ENCODE results near the gene NUP188. TPM values are rescaled to one million over a fixed set of nuclear protein-coding genes. Genes with fewer than 3 reads are reported as not detected.

The NUP188 gene
- total RNA-seq, 1 donor from 2014 or later = 40.4 TPM

DNA sequence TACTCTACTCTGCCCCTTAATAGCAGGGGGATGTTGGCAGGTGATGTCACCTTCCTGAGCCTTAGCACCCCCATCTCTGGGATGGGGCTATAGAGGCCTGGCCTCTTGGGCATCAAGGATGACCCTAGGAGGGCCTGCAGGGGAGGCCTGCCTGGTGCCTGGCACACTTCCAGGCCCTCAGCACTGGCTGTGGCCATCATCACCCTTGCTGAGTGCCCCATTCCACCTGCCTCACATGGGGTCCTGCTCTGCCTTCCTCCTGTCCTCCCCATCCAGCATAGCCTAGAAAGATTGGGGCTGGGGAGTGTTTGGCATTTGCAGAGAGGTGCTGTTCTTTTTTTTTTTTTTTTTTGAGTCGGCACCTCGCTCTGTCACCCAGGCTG is 44.4 kb upstream of the NUP188 start:
- Mint-ChIP-seq H3K27me3 (ENCODE audit: low read depth, unreplicated experiment) (no peaks in the 10 kb centered on the region), H3K9me3 (ENCODE audit: unreplicated experiment) (no peaks in the 10 kb centered on the region), H3K36me3 (ENCODE audit: low read depth, unreplicated experiment) (peaks cover 16% of the 10 kb centered on the region), H3K4me1 (ENCODE audit: low read depth, unreplicated experiment) (peaks cover 10% of the 10 kb centered on the region), H3K27ac (ENCODE audit: unreplicated experiment) (peak overlapping the region; percentile 41), H3K4me3 (ENCODE audit: unreplicated experiment) (no peak overlapping the region)
- peaks cover 7% of the 10 kb centered on the region for H3K4me1 ChIP-seq (ENCODE audit: insufficient read depth, low read length)
- peaks cover 49% of the 10 kb centered on the region for H4K20me1 ChIP-seq (ENCODE audit: insufficient read depth, low read length)
- no peak overlapping the region for H2AFZ ChIP-seq (ENCODE audit: low read depth, low read length)
- TF ChIP-seq, protein P1, sequence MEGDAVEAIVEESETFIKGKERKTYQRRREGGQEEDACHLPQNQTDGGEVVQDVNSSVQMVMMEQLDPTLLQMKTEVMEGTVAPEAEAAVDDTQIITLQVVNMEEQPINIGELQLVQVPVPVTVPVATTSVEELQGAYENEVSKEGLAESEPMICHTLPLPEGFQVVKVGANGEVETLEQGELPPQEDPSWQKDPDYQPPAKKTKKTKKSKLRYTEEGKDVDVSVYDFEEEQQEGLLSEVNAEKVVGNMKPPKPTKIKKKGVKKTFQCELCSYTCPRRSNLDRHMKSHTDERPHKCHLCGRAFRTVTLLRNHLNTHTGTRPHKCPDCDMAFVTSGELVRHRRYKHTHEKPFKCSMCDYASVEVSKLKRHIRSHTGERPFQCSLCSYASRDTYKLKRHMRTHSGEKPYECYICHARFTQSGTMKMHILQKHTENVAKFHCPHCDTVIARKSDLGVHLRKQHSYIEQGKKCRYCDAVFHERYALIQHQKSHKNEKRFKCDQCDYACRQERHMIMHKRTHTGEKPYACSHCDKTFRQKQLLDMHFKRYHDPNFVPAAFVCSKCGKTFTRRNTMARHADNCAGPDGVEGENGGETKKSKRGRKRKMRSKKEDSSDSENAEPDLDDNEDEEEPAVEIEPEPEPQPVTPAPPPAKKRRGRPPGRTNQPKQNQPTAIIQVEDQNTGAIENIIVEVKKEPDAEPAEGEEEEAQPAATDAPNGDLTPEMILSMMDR (IDR thresholded peaks at IDR 0.05; ENCODE audit: insufficient read depth, low read depth, low read length) = no peak
- H3K9me3 ChIP-seq (ENCODE audit: insufficient read depth, low read depth, low read length) = no peaks in the 10 kb centered on the region
- no peaks in the 10 kb centered on the region for H3K27me3 ChIP-seq (ENCODE audit: insufficient read depth, low read length)
- no peak overlapping the region for H3K27ac ChIP-seq (ENCODE audit: low read depth, low read length)
- no peak overlapping the region for H3K9ac ChIP-seq (ENCODE audit: low read length)
- peaks cover 81% of the 10 kb centered on the region for H3K79me2 ChIP-seq (ENCODE audit: insufficient read depth, low read length)
- no peak for FAIRE-seq
- DNase-seq (ENCODE audit: low read depth) = no peak
- H3K4me3 ChIP-seq (ENCODE audit: insufficient read depth, low read depth, low read length) = no peak overlapping the region
- H3K36me3 ChIP-seq (ENCODE audit: insufficient read depth, low read length) = peaks cover 8% of the 10 kb centered on the region
- no peak overlapping the region for H3K4me2 ChIP-seq (ENCODE audit: low read length)

DNA sequence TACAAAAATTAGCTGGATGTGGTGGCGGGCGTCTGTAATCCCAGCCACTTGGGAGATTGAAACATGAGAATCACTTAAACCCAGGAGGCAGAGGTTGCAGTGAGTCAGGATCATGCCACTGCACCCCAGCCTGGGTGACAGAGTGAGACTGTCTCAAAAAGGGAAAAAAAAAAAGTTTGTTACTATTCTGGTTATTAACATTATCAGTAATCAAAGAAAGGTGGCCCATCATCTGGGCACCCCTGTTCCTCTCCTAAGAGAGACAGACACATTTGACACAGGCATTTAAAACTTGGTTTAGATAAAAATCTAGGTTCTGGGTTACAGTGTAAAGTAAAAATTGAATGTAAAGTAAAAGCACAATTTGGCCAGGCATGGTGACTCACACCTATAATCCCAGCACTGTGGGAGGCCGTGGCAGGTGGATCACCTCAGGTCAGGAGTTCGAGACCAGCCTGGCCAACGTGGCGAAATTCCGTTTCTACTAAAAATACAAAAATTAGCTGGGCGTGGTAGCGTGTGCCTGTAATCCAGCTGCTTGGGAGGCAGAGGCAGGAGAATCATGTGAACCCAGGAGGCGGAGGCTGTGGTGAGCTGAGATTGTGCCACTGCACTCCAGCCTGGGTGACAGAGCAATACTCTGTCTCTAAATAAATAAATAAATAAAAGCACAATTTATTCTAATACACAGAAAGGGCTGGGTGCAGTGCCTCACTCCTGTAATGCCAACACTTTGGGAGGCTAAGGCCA is 43.5 kb upstream of the NUP188 start:
- Histone ChIP-seq H3K9ac (ENCODE audit: low read length) (no peak overlapping the region), H3K4me1 (ENCODE audit: insufficient read depth, low read length) (peaks cover 7% of the 10 kb centered on the region), H3K36me3 (ENCODE audit: insufficient read depth, low read length) (peaks cover 18% of the 10 kb centered on the region), H3K79me2 (ENCODE audit: insufficient read depth, low read length) (peaks cover 81% of the 10 kb centered on the region), H2AFZ (ENCODE audit: low read depth, low read length) (no peak overlapping the region), H3K9me3 (ENCODE audit: insufficient read depth, low read depth, low read length) (no peaks in the 10 kb centered on the region), H3K27me3 (ENCODE audit: insufficient read depth, low read length) (no peaks in the 10 kb centered on the region), H3K27ac (ENCODE audit: low read depth, low read length) (peak overlapping the region; percentile 23), H4K20me1 (ENCODE audit: insufficient read depth, low read length) (peaks cover 43% of the 10 kb centered on the region), H3K4me3 (ENCODE audit: insufficient read depth, low read depth, low read length) (no peak overlapping the region), H3K4me2 (ENCODE audit: low read length) (peak overlapping the region; percentile 1)
- DNase-seq (ENCODE audit: low read depth) (no peak), FAIRE-seq (no peak)
- TF ChIP-seq, protein P1 (IDR thresholded peaks at IDR 0.05; ENCODE audit: insufficient read depth, low read depth, low read length) = no peak
- no peak for TF ChIP-seq EZH2 (IDR thresholded peaks at IDR 0.05; ENCODE audit: insufficient read depth, low read length)
- H3K27me3 Mint-ChIP-seq (ENCODE audit: low read depth, unreplicated experiment) = no peaks in the 10 kb centered on the region
- no peak overlapping the region for H3K4me3 Mint-ChIP-seq (ENCODE audit: unreplicated experiment)
- peaks cover 10% of the 10 kb centered on the region for H3K4me1 Mint-ChIP-seq (ENCODE audit: low read depth, unreplicated experiment)
- peaks cover 20% of the 10 kb centered on the region for H3K36me3 Mint-ChIP-seq (ENCODE audit: low read depth, unreplicated experiment)
- H3K27ac Mint-ChIP-seq (ENCODE audit: unreplicated experiment) = peak overlapping the region; percentile 62
- no peaks in the 10 kb centered on the region for H3K9me3 Mint-ChIP-seq (ENCODE audit: unreplicated experiment)

DNA sequence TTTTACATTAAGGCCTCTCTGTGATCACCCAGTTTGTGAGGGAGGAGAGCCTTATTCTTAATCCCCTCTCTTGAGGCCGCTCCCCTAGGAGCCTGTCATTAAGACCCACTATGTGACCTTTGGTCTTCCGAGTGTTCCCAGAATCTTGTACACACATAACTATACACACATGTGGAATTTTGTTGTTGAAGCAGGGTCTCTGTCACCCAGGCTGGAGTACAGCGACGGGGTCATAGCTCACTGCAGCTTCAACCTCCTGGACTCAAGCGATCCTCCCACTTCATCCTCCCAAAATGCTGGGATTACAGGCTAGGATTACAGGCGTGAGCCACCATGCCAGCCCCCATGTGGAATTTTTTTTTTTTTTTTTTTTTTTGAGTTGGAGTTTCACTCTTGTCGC is 41.5 kb upstream of the NUP188 start:
- Histone ChIP-seq H3K79me2 (ENCODE audit: insufficient read depth, low read length) (peaks cover 82% of the 10 kb centered on the region), H3K9me3 (ENCODE audit: insufficient read depth, low read depth, low read length) (no peaks in the 10 kb centered on the region), H3K4me1 (ENCODE audit: insufficient read depth, low read length) (peaks cover 8% of the 10 kb centered on the region), H2AFZ (ENCODE audit: low read depth, low read length) (no peak overlapping the region), H3K36me3 (ENCODE audit: insufficient read depth, low read length) (peaks cover 18% of the 10 kb centered on the region), H3K9ac (ENCODE audit: low read length) (no peak overlapping the region), H3K27ac (ENCODE audit: low read depth, low read length) (no peak overlapping the region), H3K4me2 (ENCODE audit: low read length) (no peak overlapping the region), H3K27me3 (ENCODE audit: insufficient read depth, low read length) (no peaks in the 10 kb centered on the region), H4K20me1 (ENCODE audit: insufficient read depth, low read length) (peaks cover 33% of the 10 kb centered on the region), H3K4me3 (ENCODE audit: insufficient read depth, low read depth, low read length) (no peak overlapping the region)
- TF ChIP-seq, protein P1 (IDR thresholded peaks at IDR 0.05; ENCODE audit: insufficient read depth, low read depth, low read length) = no peak
- TF ChIP-seq EZH2 (IDR thresholded peaks at IDR 0.05; ENCODE audit: insufficient read depth, low read length) = no peak
- H3K36me3 Mint-ChIP-seq (ENCODE audit: low read depth, unreplicated experiment) = peaks cover 28% of the 10 kb centered on the region
- H3K27me3 Mint-ChIP-seq (ENCODE audit: low read depth, unreplicated experiment) = no peaks in the 10 kb centered on the region
- DNase-seq (ENCODE audit: low read depth) (no peak), FAIRE-seq (no peak)
- peak overlapping the region; percentile 53 for H3K27ac Mint-ChIP-seq (ENCODE audit: unreplicated experiment)
- H3K4me3 Mint-ChIP-seq (ENCODE audit: unreplicated experiment) = no peak overlapping the region
- no peaks in the 10 kb centered on the region for H3K9me3 Mint-ChIP-seq (ENCODE audit: unreplicated experiment)
- peaks cover under 1% of the 10 kb centered on the region for H3K4me1 Mint-ChIP-seq (ENCODE audit: low read depth, unreplicated experiment)
